HG03064 (cell line): ENCODE results near the gene GP1BA.
A peak's percentile ranks its signal among the peaks of the same experiment; 100 is the strongest.

Source experiments
- ATAC-seq: cut with Tn5 transposase; IDR thresholded peaks from one replicate; pipeline ENCODE4 v1.9.1; 2021; ENCODE audit warnings: low read depth; ENCODE audit not compliant: unreplicated experiment

Gene GP1BA

GRCh38 chr17:4937553-4937952 is 5.5 kb downstream of the GP1BA start:
- ATAC-seq, result no peak

GRCh38 chr17:4938069-4938491 is 6.0 kb downstream of the GP1BA start:
- ATAC-seq, result no peak

GRCh38 chr17:4938688-4939545 is 6.8 kb downstream of the GP1BA start:
- ATAC-seq, result no peak

- no peak for ATAC-seq
Measured at GRCh38 chr17:4939546-4939795, 7.4 kb downstream of the GP1BA start.

- peak; percentile 56 for ATAC-seq
Measured at GRCh38 chr17:4939796-4940554, 7.9 kb downstream of the GP1BA start, which contains the start of the genes RNF167 and SLC25A11. RNF167 (plus strand) TSS chr17:4940268; CDS start chr17:4940910, 642 bp downstream. SLC25A11 (minus strand) TSS chr17:4940046; CDS start chr17:4939910, 136 bp downstream.

GRCh38 chr17:4940555-4941318 is 8.7 kb downstream of the GP1BA start:
- ATAC-seq, result no peak

GRCh38 chr17:4941319-4941610 is 9.2 kb downstream of the GP1BA start:
- no peak for ATAC-seq

GRCh38 chr17:4942760-4943508 is 10.9 kb downstream of the GP1BA start:
- no peak for ATAC-seq

- no peak for ATAC-seq
Measured at GRCh38 chr17:4944163-4944553, 12.1 kb downstream of the GP1BA start.

- no peak for ATAC-seq
Measured at GRCh38 chr17:4944554-4945175, 12.6 kb downstream of the GP1BA start.

- ATAC-seq, result no peak
Measured at GRCh38 chr17:4945176-4945943, 13.3 kb downstream of the GP1BA start.

- ATAC-seq, result no peak
Measured at GRCh38 chr17:4945944-4946280, 13.8 kb downstream of the GP1BA start.

GRCh38 chr17:4946312-4946976 is 14.4 kb downstream of the GP1BA start:
- no peak for ATAC-seq

- no peak for ATAC-seq
Measured at GRCh38 chr17:4947010-4947410, 14.9 kb downstream of the GP1BA start.

GRCh38 chr17:4947411-4948165 is 15.5 kb downstream of the GP1BA start:
- no peak for ATAC-seq

- no peak for ATAC-seq
Measured at GRCh38 chr17:4948166-4948930, 16.3 kb downstream of the GP1BA start, which contains the start of gene PFN1. PFN1 (minus strand) TSS chr17:4948530; CDS start chr17:4948394, 136 bp downstream.

- ATAC-seq, result peak; percentile 31
Measured at GRCh38 chr17:4948931-4949320, 16.8 kb downstream of the GP1BA start.
